Astrocyte (in vitro differentiated cells and primary cell): ENCODE results near the gene SYCP2.

Experiments used
- CTCF ChIP-seq: IDR thresholded peaks from 2 replicates; pipeline ENCODE4 v1.5.1; 2011; ENCODE audit warnings: low read depth, mild to moderate bottlenecking, inconsistent platforms, low read length, moderate library complexity; ENCODE audit not compliant: insufficient read depth
- EZH2 ChIP-seq: IDR thresholded peaks from 2 replicates; pipeline ENCODE4 v1.6.1; 2012; ENCODE audit warnings: mild to moderate bottlenecking, low read length, inconsistent platforms; ENCODE audit not compliant: insufficient read depth

- TF ChIP-seq CTCF (no peak), EZH2 (no peak)
These were observed 104.2 kb downstream of the SYCP2 start for GRCh38 chr20:59829054-59829785.
